Rectal smooth muscle tissue (tissue), 1 donor: Measurements from ENCODE around the gene NAGS.

ENCODE experiments used
- H3K27ac ChIP-seq: one replicate; pipeline ENCODE4 v1.7.0; 2013; ENCODE audit warnings: low read depth, low read length, inconsistent platforms
- H3K27me3 ChIP-seq: one replicate; pipeline ENCODE4 v1.7.0; 2013; ENCODE audit warnings: low read length; ENCODE audit not compliant: control insufficient read depth, insufficient read depth
- H3K36me3 ChIP-seq: one replicate; pipeline ENCODE4 v1.7.0; 2013; ENCODE audit warnings: low read length; ENCODE audit not compliant: control insufficient read depth, insufficient read depth
- H3K4me1 ChIP-seq: one replicate; pipeline ENCODE4 v1.7.0; 2013; ENCODE audit warnings: low read length; ENCODE audit not compliant: control insufficient read depth, insufficient read depth
- H3K4me3 ChIP-seq: one replicate; pipeline ENCODE4 v1.7.0; 2013; ENCODE audit warnings: low read length
- H3K9ac ChIP-seq: one replicate; pipeline ENCODE4 v1.7.0; 2013; ENCODE audit warnings: low read length

The NAGS gene

DNA sequence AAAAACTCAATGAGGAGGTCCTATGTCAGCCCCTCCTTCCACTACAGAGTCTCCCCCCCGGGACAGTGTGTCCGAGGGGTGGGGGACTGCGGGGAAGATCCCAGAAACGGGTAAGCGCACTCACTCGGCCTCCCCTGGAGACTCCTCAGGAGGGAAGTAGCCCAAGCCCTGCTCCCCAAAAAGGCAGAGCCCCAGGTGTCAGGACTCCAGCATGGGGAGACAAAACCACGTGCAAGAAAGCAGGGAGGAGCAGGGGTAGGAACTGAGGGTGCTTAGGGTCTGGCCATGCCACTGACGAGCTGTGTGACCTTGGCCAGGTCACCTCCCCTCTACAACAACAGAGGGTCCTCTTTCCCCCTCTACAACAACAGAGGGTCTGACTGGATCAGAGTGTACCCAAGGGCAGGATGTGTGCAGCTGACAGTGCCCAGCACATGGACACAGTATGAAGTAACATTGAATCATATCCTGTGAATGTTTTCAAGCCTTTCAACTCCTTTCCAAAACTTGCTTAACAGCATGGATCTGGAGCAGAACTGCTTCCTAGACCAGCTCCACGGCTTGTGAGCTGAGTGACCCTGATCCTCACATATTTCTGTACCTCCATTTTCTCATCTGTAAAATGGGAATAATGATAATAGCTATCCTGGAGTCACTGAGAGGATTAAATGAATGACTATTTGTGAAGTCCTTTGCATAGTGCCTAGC is 2.1 kb upstream of the NAGS start:
- Histone ChIP-seq H3K27ac (no peak overlapping the region), H3K36me3 (no peaks in the 10 kb centered on the region), H3K4me1 (peaks cover 3% of the 10 kb centered on the region), H3K9ac (no peak overlapping the region), H3K4me3 (no peak overlapping the region), H3K27me3 (peaks cover 12% of the 10 kb centered on the region)

DNA sequence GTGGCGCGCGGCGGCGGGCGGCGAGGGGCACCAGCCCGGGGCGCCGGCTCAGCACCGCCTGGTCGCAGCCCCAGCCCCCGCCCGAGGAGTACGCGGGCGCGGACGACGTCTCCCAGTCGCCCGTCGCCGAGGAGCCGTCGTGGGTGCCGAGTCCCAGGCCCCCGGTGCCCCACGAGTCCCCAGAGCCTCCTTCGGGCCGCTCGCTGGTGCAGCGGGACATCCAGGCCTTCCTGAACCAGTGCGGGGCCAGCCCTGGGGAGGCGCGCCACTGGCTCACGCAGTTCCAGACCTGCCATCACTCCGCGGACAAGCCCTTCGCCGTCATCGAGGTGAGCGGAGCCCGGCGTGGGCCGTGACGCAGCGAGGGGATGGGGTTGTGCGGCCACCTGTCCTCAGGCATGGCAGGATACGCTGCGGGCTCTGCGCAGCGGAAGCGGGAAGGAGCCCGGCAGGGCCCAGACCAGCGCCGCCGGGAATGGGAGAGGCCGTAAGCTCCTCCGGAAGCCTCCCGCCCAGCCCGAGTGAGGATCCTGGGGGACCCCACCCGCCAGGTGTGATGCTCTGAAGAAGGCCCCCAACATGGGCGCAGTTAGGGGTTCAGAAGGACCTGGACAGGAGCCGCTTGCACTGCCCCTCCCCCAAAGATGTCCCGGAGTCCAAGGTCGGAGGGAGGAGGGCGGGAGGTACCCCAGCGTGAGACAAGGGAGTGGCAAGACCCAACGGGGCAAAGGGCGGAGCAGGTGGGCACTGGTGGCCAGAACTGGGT is 522 bp downstream of the NAGS start:
- Histone ChIP-seq H3K9ac (peak overlapping the region; percentile 8), H3K4me1 (peaks cover 8% of the 10 kb centered on the region), H3K4me3 (peak overlapping the region; percentile 29), H3K27ac (no peak overlapping the region), H3K36me3 (no peaks in the 10 kb centered on the region), H3K27me3 (peaks cover 12% of the 10 kb centered on the region)

DNA sequence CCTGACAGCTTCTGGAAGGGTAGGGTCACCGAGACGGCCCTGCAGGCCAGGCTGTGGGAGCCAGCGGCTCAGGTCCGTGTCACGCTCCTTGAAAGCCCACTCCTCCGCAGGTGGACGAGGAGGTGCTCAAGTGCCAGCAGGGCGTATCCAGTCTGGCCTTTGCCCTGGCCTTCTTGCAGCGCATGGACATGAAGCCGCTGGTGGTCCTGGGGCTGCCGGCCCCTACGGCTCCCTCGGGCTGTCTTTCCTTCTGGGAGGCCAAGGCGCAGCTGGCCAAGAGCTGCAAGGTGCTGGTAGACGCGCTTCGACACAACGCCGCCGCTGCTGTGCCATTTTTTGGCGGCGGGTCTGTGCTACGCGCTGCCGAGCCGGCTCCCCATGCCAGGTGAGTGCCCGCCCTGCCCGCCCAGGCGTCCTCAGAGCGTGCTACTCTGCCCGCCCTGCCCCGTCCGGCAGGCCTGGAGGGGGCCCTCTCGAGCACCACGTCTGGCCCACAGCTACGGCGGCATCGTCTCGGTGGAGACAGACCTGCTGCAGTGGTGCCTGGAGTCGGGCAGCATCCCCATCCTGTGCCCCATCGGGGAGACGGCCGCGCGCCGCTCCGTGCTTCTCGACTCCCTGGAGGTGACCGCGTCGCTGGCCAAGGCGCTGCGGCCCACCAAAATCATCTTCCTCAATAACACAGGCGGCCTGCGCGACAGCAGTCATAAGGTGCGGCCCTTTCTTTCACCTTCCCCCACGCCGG is 1.3 kb downstream of the NAGS start:
- peaks cover 8% of the 10 kb centered on the region for H3K4me1 ChIP-seq
- peaks cover 12% of the 10 kb centered on the region for H3K27me3 ChIP-seq
- H3K36me3 ChIP-seq = peaks cover 2% of the 10 kb centered on the region
- peak overlapping the region; percentile 8 for H3K9ac ChIP-seq
- peak overlapping the region; percentile 82 for H3K4me3 ChIP-seq
- H3K27ac ChIP-seq = no peak overlapping the region

DNA sequence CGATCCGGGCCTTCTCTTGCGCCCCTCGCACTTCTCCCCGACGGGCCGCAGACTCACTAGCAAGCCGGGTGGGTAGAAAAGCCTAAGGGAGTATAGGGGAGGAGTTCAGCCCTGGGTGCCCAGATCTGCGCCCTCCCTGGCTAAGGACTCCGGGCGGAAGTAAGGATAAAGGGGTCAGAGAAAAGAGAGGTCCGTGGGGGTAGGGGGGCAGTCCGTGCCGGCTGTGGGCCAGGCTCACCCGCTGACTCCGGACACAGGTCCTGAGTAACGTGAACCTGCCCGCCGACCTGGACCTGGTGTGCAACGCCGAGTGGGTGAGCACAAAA is 1.8 kb downstream of the NAGS start:
- peaks cover 8% of the 10 kb centered on the region for H3K4me1 ChIP-seq
- peak overlapping the region; percentile 82 for H3K4me3 ChIP-seq
- no peak overlapping the region for H3K9ac ChIP-seq
- H3K27ac ChIP-seq = no peak overlapping the region
- H3K36me3 ChIP-seq = peaks cover 2% of the 10 kb centered on the region
- peaks cover 12% of the 10 kb centered on the region for H3K27me3 ChIP-seq

DNA sequence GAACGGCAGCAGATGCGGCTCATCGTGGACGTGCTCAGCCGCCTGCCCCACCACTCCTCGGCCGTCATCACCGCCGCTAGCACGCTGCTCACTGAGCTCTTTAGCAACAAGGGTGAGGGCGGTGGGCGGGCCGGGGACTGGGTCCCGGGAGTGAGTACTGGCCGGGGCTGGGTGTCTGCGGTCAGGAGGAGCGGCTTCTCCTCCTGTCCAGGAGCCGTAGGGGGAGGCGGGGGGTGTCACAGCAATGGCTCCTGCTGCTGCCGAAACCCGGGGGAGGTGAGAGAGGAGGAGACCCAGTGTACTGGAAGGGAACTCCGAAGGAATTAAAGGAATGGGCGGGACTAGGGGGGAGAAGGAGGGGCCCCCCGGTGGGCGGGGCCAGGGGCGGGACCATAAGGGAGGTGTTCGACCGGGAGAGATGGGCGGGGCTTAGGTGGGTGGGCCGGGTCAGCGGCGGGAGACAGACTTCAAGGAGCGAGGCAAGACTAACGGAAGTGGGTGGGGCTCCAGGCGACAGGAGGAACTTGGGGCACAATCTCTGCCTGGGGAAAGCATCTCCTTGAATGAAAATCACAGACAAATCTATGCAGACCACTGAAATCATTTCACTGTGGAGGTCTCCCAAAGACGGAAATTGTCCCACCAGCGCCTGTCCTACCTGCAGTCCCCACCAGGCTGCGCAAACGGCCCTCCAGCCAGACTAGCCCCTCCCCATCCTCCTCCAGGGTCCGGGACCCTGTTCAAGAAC is 2.4 kb downstream of the NAGS start:
- peaks cover 4% of the 10 kb centered on the region for H3K36me3 ChIP-seq
- peaks cover 8% of the 10 kb centered on the region for H3K4me1 ChIP-seq
- H3K27me3 ChIP-seq = peaks cover 12% of the 10 kb centered on the region
- peak overlapping the region; percentile 82 for H3K4me3 ChIP-seq
- no peak overlapping the region for H3K27ac ChIP-seq
- H3K9ac ChIP-seq = peak overlapping the region; percentile 34

DNA sequence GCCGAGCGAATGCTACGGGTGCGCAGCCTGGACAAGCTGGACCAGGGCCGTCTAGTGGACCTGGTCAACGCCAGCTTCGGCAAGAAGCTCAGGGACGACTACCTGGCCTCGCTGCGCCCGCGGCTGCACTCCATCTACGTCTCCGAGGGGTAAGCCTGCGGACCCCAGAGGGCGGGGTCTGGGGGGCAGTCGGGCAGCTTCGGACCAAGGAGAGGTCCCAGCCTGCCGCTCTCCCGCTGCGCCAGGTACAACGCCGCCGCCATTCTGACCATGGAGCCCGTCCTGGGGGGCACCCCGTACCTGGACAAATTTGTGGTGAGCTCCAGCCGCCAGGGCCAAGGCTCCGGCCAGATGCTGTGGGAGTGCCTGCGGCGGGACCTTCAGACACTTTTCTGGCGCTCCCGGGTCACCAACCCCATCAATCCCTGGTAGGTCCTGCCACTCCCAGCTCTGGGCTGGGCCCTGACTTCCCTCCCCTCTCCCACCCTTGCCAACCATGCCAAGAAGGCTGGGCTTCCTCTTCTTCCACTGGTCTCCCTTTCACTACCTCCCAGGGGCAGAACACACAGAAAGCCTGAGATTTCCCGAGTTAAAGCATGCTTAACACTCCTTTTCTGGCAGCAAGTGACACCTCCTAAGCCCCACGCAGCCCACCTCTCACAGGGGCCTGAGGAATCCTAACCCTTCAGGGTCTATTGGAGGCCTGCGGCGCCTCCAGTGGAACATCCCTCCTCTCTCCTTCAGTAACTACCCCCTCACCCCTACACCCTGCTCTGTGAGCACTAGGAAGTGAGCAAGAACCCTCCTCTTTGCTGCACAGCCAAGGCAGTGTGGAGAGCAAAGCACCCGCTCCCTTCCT is 3.2 kb downstream of the NAGS start:
- H3K4me1 ChIP-seq = peaks cover 8% of the 10 kb centered on the region
- peaks cover 4% of the 10 kb centered on the region for H3K36me3 ChIP-seq
- peak overlapping the region; percentile 34 for H3K9ac ChIP-seq
- H3K27ac ChIP-seq = no peak overlapping the region
- peaks cover 12% of the 10 kb centered on the region for H3K27me3 ChIP-seq
- peak overlapping the region; percentile 82 for H3K4me3 ChIP-seq

DNA sequence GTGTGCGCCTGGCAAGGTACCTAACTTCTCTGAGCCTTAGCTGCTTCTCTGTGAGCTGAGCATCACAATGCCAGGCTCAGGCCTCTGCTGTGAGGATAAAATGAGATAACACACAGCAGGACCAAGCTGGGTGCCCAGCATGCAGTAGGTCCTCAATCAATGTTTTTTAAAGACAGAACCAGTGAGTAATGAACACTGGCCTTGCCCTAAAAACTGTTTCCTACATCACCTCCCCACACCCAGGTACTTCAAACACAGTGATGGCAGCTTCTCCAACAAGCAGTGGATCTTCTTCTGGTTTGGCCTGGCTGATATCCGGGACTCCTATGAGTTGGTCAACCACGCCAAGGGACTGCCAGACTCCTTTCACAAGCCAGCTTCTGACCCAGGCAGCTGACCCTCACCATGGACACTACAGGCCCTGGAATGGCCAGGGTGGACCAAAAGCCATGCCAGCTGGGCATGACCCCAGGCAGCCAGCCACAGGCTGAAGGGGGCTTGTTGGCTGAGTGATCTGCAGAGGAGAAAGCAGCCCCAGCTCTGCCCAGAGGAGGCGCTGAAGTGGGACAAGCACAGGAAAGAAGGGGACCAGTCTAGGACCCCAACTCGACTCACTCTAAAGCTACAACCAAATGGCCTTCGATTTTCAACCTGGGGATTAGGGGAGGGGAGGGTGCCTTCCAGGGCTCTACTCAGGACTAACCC is 3.9 kb downstream of the NAGS start:
- Histone ChIP-seq H3K4me3 (peak overlapping the region; percentile 82), H3K9ac (no peak overlapping the region), H3K36me3 (peaks cover 4% of the 10 kb centered on the region), H3K27me3 (peaks cover 12% of the 10 kb centered on the region), H3K4me1 (peaks cover 8% of the 10 kb centered on the region), H3K27ac (no peak overlapping the region)

DNA sequence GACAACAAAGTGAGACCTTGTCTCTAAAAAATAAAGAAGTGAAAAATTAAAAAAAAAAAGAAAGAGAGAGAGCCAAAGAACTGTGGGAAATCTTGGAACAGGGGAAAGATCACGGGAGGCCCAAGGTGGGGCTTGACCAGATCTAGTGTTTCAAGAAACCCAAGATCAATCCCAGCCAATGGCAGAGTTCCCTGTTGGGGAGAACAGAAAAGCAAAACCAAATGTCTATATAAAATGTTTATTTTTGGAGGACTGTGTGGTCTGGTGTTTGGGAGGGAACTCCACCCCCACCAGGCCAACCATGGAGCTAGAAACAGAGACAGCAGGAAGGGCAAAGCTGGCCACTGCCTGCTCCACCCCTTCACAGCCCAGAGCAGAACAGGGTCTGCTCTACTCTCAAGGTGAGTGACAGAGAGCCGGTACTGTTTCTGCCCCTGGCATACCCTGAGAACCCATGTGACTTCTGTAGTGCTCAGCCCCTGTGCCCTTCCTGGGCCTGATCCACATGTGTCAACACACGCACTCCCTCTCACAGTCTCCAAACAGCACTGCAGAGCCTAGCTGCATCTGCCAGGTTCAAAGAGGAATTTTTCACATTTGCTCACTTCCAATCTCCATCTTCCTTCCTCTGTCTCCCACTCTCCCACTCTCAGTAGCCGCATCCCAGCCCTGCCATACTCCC is 6.7 kb downstream of the NAGS start:
- no peaks in the 10 kb centered on the region for H3K27me3 ChIP-seq
- H3K4me1 ChIP-seq = peaks cover 13% of the 10 kb centered on the region

DNA sequence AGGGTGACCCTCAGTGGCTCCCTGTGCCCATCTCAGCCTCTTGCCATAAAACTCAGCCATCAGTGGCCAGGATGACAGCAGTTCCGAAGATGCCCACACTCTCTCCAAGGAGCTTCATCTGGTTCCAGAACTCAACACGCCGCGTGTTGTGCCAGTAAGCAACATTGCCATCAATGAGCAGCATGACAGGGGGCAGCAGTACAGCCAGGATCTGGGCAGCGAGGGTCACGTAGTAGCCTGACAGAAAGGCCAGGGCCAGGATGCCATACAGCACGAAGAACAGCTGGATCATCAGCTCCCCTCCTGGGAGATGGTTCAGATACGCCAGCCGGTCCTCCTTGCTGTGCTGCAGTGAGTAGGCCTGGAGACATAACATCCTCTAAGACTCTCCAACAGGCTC is 7.5 kb downstream of the NAGS start:
- Histone ChIP-seq H3K27ac (no peak overlapping the region), H3K36me3 (peaks cover 4% of the 10 kb centered on the region), H3K4me3 (no peak overlapping the region), H3K4me1 (peaks cover 13% of the 10 kb centered on the region), H3K9ac (no peak overlapping the region), H3K27me3 (no peaks in the 10 kb centered on the region)

More for the DNA sequence above, 6.7 kb downstream of the NAGS start:
- Histone ChIP-seq H3K27ac (no peak overlapping the region), H3K4me3 (no peak overlapping the region), H3K36me3 (peaks cover 4% of the 10 kb centered on the region), H3K9ac (no peak overlapping the region)

DNA sequence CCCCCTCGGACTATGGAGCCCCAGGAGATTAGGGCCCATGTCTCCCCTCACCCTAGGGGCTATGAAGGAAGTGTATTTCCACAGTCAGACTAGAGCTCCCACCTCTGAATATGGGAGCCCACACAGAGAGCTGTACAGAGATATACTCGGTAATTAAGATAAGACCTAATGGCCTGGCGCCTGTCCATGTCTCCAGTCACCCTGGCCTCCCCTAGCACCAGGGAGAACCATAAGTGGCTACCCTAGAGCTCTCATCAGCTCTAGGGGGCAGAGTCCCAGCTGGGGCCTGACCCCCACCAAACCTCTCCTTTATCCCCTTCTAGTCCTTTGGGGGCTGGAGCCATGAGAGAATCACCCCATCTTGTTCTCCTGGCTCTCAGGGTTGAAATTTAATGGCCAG is 8.0 kb downstream of the NAGS start:
- H3K4me3 ChIP-seq = no peak overlapping the region
- H3K9ac ChIP-seq = no peak overlapping the region
- no peak overlapping the region for H3K27ac ChIP-seq
- H3K4me1 ChIP-seq = peaks cover 10% of the 10 kb centered on the region
- H3K36me3 ChIP-seq = peaks cover 4% of the 10 kb centered on the region
- H3K27me3 ChIP-seq = no peaks in the 10 kb centered on the region

DNA sequence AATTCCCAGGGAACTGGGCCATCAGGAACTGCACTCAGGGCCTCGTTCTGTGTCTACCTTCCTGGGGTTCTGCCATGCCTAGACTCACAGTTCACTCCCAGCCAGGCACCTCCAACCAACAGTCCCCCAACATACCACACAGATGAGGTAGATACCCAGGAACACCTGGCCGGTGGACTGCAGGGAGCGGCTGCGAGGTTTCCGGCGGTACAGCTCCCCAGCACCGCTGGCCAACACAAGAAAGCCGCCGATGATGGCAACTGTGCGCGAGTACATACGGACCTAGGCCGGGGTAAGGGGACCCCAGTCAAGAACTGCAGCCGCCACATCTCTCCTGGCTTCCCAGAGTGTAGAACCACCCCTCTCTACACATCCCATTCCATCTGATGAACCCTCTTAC is 8.5 kb downstream of the NAGS start:
- no peak overlapping the region for H3K27ac ChIP-seq
- H3K36me3 ChIP-seq = peaks cover 4% of the 10 kb centered on the region
- no peak overlapping the region for H3K9ac ChIP-seq
- H3K4me3 ChIP-seq = no peak overlapping the region
- H3K27me3 ChIP-seq = no peaks in the 10 kb centered on the region
- peaks cover 6% of the 10 kb centered on the region for H3K4me1 ChIP-seq
